SU-DHL-6 (cell line): Measurements from ENCODE around the gene PRKN.

Experiments
- H2AFZ ChIP-seq: fragments of 200-600 bp; sonication (generic); 2 replicates; pipeline ENCODE4 v1.6.1; 2014; ENCODE audit warnings: low read depth, mild to moderate bottlenecking, moderate library complexity, mixed read lengths, antibody characterized with exemption, low read length; ENCODE audit not compliant: severe bottlenecking
- H3F3A ChIP-seq: fragments of 200-600 bp; shearing (Covaris generic); 2 replicates; pipeline ENCODE4 v1.6.0; 2016; ENCODE audit warnings: antibody characterized with exemption, mild to moderate bottlenecking; ENCODE audit not compliant: insufficient read depth
- H3K27ac ChIP-seq: fragments of 200-600 bp; sonication (generic); 2 replicates; pipeline ENCODE4 v1.5.1; 2016; ENCODE audit warnings: low read depth, mild to moderate bottlenecking, low read length, moderate library complexity, mixed read lengths
- H3K27me3 ChIP-seq: fragments of 200-600 bp; sonication (generic), shearing (Covaris generic); 2 replicates; pipeline ENCODE4 v1.6.0; 2014; ENCODE audit warnings: mild to moderate bottlenecking, low read length
- H3K36me3 ChIP-seq: fragments of 200-600 bp; sonication (generic); 2 replicates; pipeline ENCODE4 v1.6.1; 2014; ENCODE audit warnings: mild to moderate bottlenecking, low read length, mixed read lengths
- H3K4me2 ChIP-seq: fragments of 300-600, 200-600 bp; shearing (Covaris generic), sonication (generic); 2 replicates; pipeline ENCODE4 v1.6.0; 2014; ENCODE audit warnings: low read length, low read depth, mild to moderate bottlenecking; ENCODE audit not compliant: poor library complexity, severe bottlenecking
- H3K4me3 ChIP-seq: fragments of 200-600 bp; sonication (generic); 2 replicates; pipeline ENCODE4 v1.5.1; 2014; ENCODE audit warnings: antibody characterized with exemption, low read length, mild to moderate bottlenecking, mixed read lengths; ENCODE audit not compliant: insufficient read depth, poor library complexity, severe bottlenecking
- H3K79me2 ChIP-seq: fragments of 200-600 bp; sonication (generic); 2 replicates; pipeline ENCODE4 v1.6.1; 2014; ENCODE audit warnings: mild to moderate bottlenecking, low read length, moderate library complexity; ENCODE audit not compliant: insufficient read depth
- H3K9ac ChIP-seq: fragments of 200-600 bp; sonication (generic); 2 replicates; pipeline ENCODE4 v1.7.0; 2014; ENCODE audit warnings: mild to moderate bottlenecking, low read length
- H3K9me2 ChIP-seq: fragments of 200-600 bp; sonication (generic); replicated peaks from 2 replicates; pipeline ENCODE4 v1.6.1; 2014; ENCODE audit warnings: low read length; ENCODE audit not compliant: insufficient read depth
- H3K9me3 ChIP-seq: fragments of 200-600 bp; sonication (generic); 2 replicates; pipeline ENCODE4 v1.6.1; 2014; ENCODE audit warnings: low read length, mixed read lengths; ENCODE audit not compliant: insufficient read depth
- H4K20me1 ChIP-seq: fragments of 200-600 bp; sonication (generic); 2 replicates; pipeline ENCODE4 v1.6.1; 2014; ENCODE audit warnings: low read depth, mild to moderate bottlenecking, antibody characterized with exemption, low read length, moderate library complexity, mixed read lengths
- CTCF ChIP-seq: fragments of 200-600 bp; sonication (generic); IDR thresholded peaks from one replicate; pipeline ENCODE4 v1.5.1; 2017; ENCODE audit warnings: antibody characterized with exemption, mild to moderate bottlenecking, low read length, moderate library complexity; ENCODE audit not compliant: insufficient read depth, poor library complexity, severe bottlenecking
- EZH2phosphoT487 ChIP-seq: fragments of 200-600 bp; sonication (generic), shearing (Covaris generic); conservative IDR thresholded peaks from 2 replicates; pipeline ENCODE4 v1.6.1; 2018; ENCODE audit warnings: mild to moderate bottlenecking, antibody characterized with exemption, low read length, moderate library complexity, mixed read lengths

Gene PRKN

GRCh38 chr6:162070639-162071038, 656.9 kb downstream of the PRKN start:
- Histone ChIP-seq H3K9ac (no peak overlapping the region), H3K9me3 (no peaks in the 10 kb centered on the region), H3K27ac (no peak overlapping the region), H3F3A (no peaks in the 10 kb centered on the region), H3K79me2 (no peaks in the 10 kb centered on the region), H3K4me3 (no peak overlapping the region), H3K36me3 (no peaks in the 10 kb centered on the region), H3K4me2 (no peak overlapping the region), H3K9me2 (no peaks in the 10 kb centered on the region), H2AFZ (no peak overlapping the region), H4K20me1 (no peaks in the 10 kb centered on the region), H3K27me3 (no peaks in the 10 kb centered on the region)
- TF ChIP-seq CTCF = no peak
- no peak for TF ChIP-seq EZH2phosphoT487

GRCh38 chr6:162069995-162070394, 657.6 kb downstream of the PRKN start:
- H2AFZ ChIP-seq = no peak overlapping the region
- H3K4me3 ChIP-seq = no peak overlapping the region
- no peaks in the 10 kb centered on the region for H3K9me3 ChIP-seq
- H3K9me2 ChIP-seq = no peaks in the 10 kb centered on the region
- H3F3A ChIP-seq = no peaks in the 10 kb centered on the region
- H3K4me2 ChIP-seq = no peak overlapping the region
- no peak overlapping the region for H3K9ac ChIP-seq
- no peak overlapping the region for H3K27ac ChIP-seq
- no peaks in the 10 kb centered on the region for H4K20me1 ChIP-seq
- no peaks in the 10 kb centered on the region for H3K36me3 ChIP-seq
- no peaks in the 10 kb centered on the region for H3K27me3 ChIP-seq
- no peaks in the 10 kb centered on the region for H3K79me2 ChIP-seq
- no peak for TF ChIP-seq EZH2phosphoT487
- TF ChIP-seq CTCF = no peak

- H3K9ac ChIP-seq = no peak overlapping the region
- no peak overlapping the region for H2AFZ ChIP-seq
- H3F3A ChIP-seq = no peaks in the 10 kb centered on the region
- no peak overlapping the region for H3K4me3 ChIP-seq
- no peaks in the 10 kb centered on the region for H3K27me3 ChIP-seq
- no peaks in the 10 kb centered on the region for H3K36me3 ChIP-seq
- TF ChIP-seq EZH2phosphoT487 (no peak), CTCF (no peak)
- no peaks in the 10 kb centered on the region for H3K79me2 ChIP-seq
- no peak overlapping the region for H3K27ac ChIP-seq
- no peak overlapping the region for H3K4me2 ChIP-seq
- H4K20me1 ChIP-seq = no peaks in the 10 kb centered on the region
- no peaks in the 10 kb centered on the region for H3K9me2 ChIP-seq
- no peaks in the 10 kb centered on the region for H3K9me3 ChIP-seq
These were observed 659.2 kb downstream of the PRKN start for GRCh38 chr6:162068340-162068739.
